Naive thymus-derived CD8-positive, alpha-beta T cell (primary cell): ENCODE measurements around the gene ETV4. TPM values are rescaled to one million over a fixed set of nuclear protein-coding genes. Genes with fewer than 3 reads are reported as not detected.

ENCODE experiments used
- ATAC-seq, 2 donors: fragments of 150-1000 bp; cut with Tn5 transposase in 1 of 2; sonication (Bioruptor Pico), chemical (Tn5 transposase) in 1 of 2; 1 replicate in 1 of 2; 2 replicates in 1 of 2; pipeline ENCODE4 v1.10.0; 2021; ENCODE audit warnings: mild to moderate bottlenecking in 2 of 2, moderate library complexity in 2 of 2
- POLR2A ChIA-PET: fragments of 350-600 bp; sonication (Branson Sonifier 250); formaldehyde crosslinking; loops from one replicate; lab custom pipeline; 2021; ENCODE audit warnings: antibody characterized with exemption; lab: Charles Lee
- DNase-seq, 10 donors: peaks; one replicate each; pipeline versions ENCODE4 v3.0.0 to v3.0.0-alpha.2; 2020 to 2022
- H3K27ac Mint-ChIP-seq, 10 donors: one replicate each; pipeline ENCODE4 v1.8.0; 2020 to 2022; ENCODE audit warnings: mild to moderate bottlenecking in 10 of 10, mixed read lengths in 10 of 10, moderate library complexity in 4 of 10, inconsistent platforms in 1 of 10
- H3K27me3 Mint-ChIP-seq, 5 donors: one replicate each; pipeline ENCODE4 v1.8.0; 2021 to 2022; ENCODE audit warnings: mixed read lengths in 5 of 5
- H3K36me3 Mint-ChIP-seq, 3 donors: one replicate each; pipeline ENCODE4 v1.8.0; 2020 to 2022; ENCODE audit warnings: mixed read lengths in 3 of 3, mild to moderate bottlenecking in 2 of 3, inconsistent platforms in 1 of 3
- H3K4me1 Mint-ChIP-seq, 4 donors: one replicate each; pipeline ENCODE4 v1.8.0; 2021 to 2022; ENCODE audit warnings: mixed read lengths in 4 of 4
- H3K4me3 Mint-ChIP-seq, 10 donors: one replicate each; pipeline ENCODE4 v1.8.0; 2020 to 2022; ENCODE audit warnings: mild to moderate bottlenecking in 10 of 10, mixed read lengths in 10 of 10, moderate library complexity in 6 of 10, inconsistent platforms in 1 of 10
- H3K9me3 Mint-ChIP-seq, 9 donors: one replicate each; pipeline ENCODE4 v1.8.0; 2020 to 2022; ENCODE audit warnings: mixed read lengths in 9 of 9, mild to moderate bottlenecking in 3 of 9, inconsistent platforms in 1 of 9, moderate library complexity in 1 of 9
- polyA plus RNA-seq, 3 donors: library from polyadenylated mRNA; unstranded; fragments of 300-500 nt; fragmentation: Illumina TruSeq; gene quantifications; one replicate each; pipeline ENCODE4 v1.2.3, GENCODE V29; 2021
- total RNA-seq, 8 experiments: library from RNA in 2 of 8; stranded (reverse) in 2 of 8; gene quantifications; one replicate each; pipeline ENCODE4 v1.2.3 and lab custom pipeline; 2021 to 2026

The ETV4 gene
- total and polyA plus RNA-seq, 5 experiments from 2014 or later, result 0.09 TPM; not detected in 4

- Mint-ChIP-seq H3K27me3 (peaks cover 27 to 74% (median 46%) of the 10 kb centered on the region in 5 donors), H3K27ac (no peak overlapping the region), H3K9me3 (no peaks in the 10 kb centered on the region), H3K4me1 (peaks cover 13 to 20% (median 15%) of the 10 kb centered on the region in 4 donors), H3K36me3 (peaks cover 0 to 4% (median 3%) of the 10 kb centered on the region in 3 donors), H3K4me3 (no peak overlapping the region)
- POLR2A ChIA-PET, result no interaction called here
- no peak for ATAC-seq
- DNase-seq, result no peak
Observed at GRCh38 chr17:43550754-43551153, 4.6 kb upstream of the ETV4 start.

- POLR2A ChIA-PET, result no interaction called here
- no peak for DNase-seq
- no peaks in the 10 kb centered on the region for H3K9me3 Mint-ChIP-seq
- peaks cover 0 to 4% (median 3%) of the 10 kb centered on the region in 3 donors for H3K36me3 Mint-ChIP-seq
- peak overlapping the region in 1 of 10 donors; percentile 62 for H3K27ac Mint-ChIP-seq
- H3K4me3 Mint-ChIP-seq, result no peak overlapping the region
- peaks cover 30 to 76% (median 53%) of the 10 kb centered on the region in 5 donors for H3K27me3 Mint-ChIP-seq
- no peak for ATAC-seq
- H3K4me1 Mint-ChIP-seq, result peaks cover 18 to 27% (median 20%) of the 10 kb centered on the region in 4 donors
Observed at GRCh38 chr17:43549496-43549895, 3.4 kb upstream of the ETV4 start.

- H3K4me1 Mint-ChIP-seq, result peaks cover 18 to 29% (median 20%) of the 10 kb centered on the region in 4 donors
- no peak for DNase-seq
- H3K9me3 Mint-ChIP-seq, result no peaks in the 10 kb centered on the region
- H3K27me3 Mint-ChIP-seq, result peaks cover 30 to 76% (median 58%) of the 10 kb centered on the region in 5 donors
- no peak for ATAC-seq
- H3K4me3 Mint-ChIP-seq, result no peak overlapping the region
- peaks cover 0 to 4% (median 3%) of the 10 kb centered on the region in 3 donors for H3K36me3 Mint-ChIP-seq
- POLR2A ChIA-PET, result interaction anchor here (0.7 kb wide), 1 partner anchor 16 kb away, joined by 8 read pairs; no protein-coding TSS in a partner anchor
- H3K27ac Mint-ChIP-seq, result no peak overlapping the region
Observed at GRCh38 chr17:43548689-43549379, 2.7 kb upstream of the ETV4 start.

GRCh38 chr17:43547659-43548256 lies 1.6 kb upstream of the ETV4 start:
- POLR2A ChIA-PET, result no interaction called here
- peaks cover 0 to 4% (median 3%) of the 10 kb centered on the region in 3 donors for H3K36me3 Mint-ChIP-seq
- ATAC-seq (no peak), DNase-seq (no peak)
- H3K27ac Mint-ChIP-seq, result no peak overlapping the region
- no peaks in the 10 kb centered on the region for H3K9me3 Mint-ChIP-seq
- H3K27me3 Mint-ChIP-seq, result peaks cover 27 to 67% (median 58%) of the 10 kb centered on the region in 5 donors
- peaks cover 18 to 29% (median 20%) of the 10 kb centered on the region in 4 donors for H3K4me1 Mint-ChIP-seq
- peak overlapping the region in 8 of 10 donors; percentile 38 to 93 (median 88) for H3K4me3 Mint-ChIP-seq

GRCh38 chr17:43547189-43547550 lies 1.0 kb upstream of the ETV4 start:
- DNase-seq (no peak), ATAC-seq (no peak)
- POLR2A ChIA-PET, result interaction anchor here (0.8 kb wide), 1 partner anchor 63 kb away, joined by 3 read pairs; the partner anchor contains the start of gene DHX8
- peaks cover 25 to 62% (median 54%) of the 10 kb centered on the region in 5 donors for H3K27me3 Mint-ChIP-seq
- peak overlapping the region; percentile 78 to 93 (median 88) for H3K4me3 Mint-ChIP-seq
- peak overlapping the region in 2 of 10 donors; percentile 1 to 33 for H3K27ac Mint-ChIP-seq
- no peaks in the 10 kb centered on the region for H3K9me3 Mint-ChIP-seq
- peaks cover 18 to 29% (median 20%) of the 10 kb centered on the region in 4 donors for H3K4me1 Mint-ChIP-seq
- H3K36me3 Mint-ChIP-seq, result peaks cover 0 to 4% (median 3%) of the 10 kb centered on the region in 3 donors

GRCh38 chr17:43545383-43545632 lies 832 bp downstream of the ETV4 start:
- H3K4me1 Mint-ChIP-seq, result peaks cover 18 to 29% (median 20%) of the 10 kb centered on the region in 4 donors
- peak overlapping the region in 1 of 10 donors; percentile 92 for H3K27ac Mint-ChIP-seq

GRCh38 chr17:43543771-43544575 lies 2.2 kb downstream of the ETV4 start:
- Mint-ChIP-seq H3K36me3 (no peaks in the 10 kb centered on the region), H3K4me3 (peak overlapping the region in 9 of 10 donors; percentile 7 to 88 (median 64)), H3K27me3 (peaks cover 12 to 45% (median 37%) of the 10 kb centered on the region in 5 donors), H3K4me1 (peaks cover 18 to 29% (median 20%) of the 10 kb centered on the region in 4 donors), H3K27ac (peak overlapping the region in 1 of 10 donors; percentile 92), H3K9me3 (no peaks in the 10 kb centered on the region)
- POLR2A ChIA-PET, result no interaction called here
- no peak for ATAC-seq
- no peak for DNase-seq

More at GRCh38 chr17:43545383-43545632, 832 bp downstream of the ETV4 start:
- no peaks in the 10 kb centered on the region for H3K36me3 Mint-ChIP-seq
- peaks cover 19 to 56% (median 48%) of the 10 kb centered on the region in 5 donors for H3K27me3 Mint-ChIP-seq
- ATAC-seq (peak in 1 of 2 donors; percentile 12), DNase-seq (peak in 6 of 10 donors; percentile 5 to 30 (median 18))
- H3K9me3 Mint-ChIP-seq, result no peaks in the 10 kb centered on the region
- peak overlapping the region in 9 of 10 donors; percentile 32 to 88 (median 81) for H3K4me3 Mint-ChIP-seq
- POLR2A ChIA-PET, result no interaction called here

GRCh38 chr17:43543300-43543699 lies 2.8 kb downstream of the ETV4 start:
- DNase-seq, result no peak
- H3K4me1 Mint-ChIP-seq, result peaks cover 18 to 29% (median 20%) of the 10 kb centered on the region in 4 donors
- H3K4me3 Mint-ChIP-seq, result no peak overlapping the region
- no peak for ATAC-seq
- no peak overlapping the region for H3K27ac Mint-ChIP-seq
- H3K27me3 Mint-ChIP-seq, result peaks cover 12 to 41% (median 32%) of the 10 kb centered on the region in 5 donors
- POLR2A ChIA-PET, result no interaction called here
- H3K36me3 Mint-ChIP-seq, result no peaks in the 10 kb centered on the region
- H3K9me3 Mint-ChIP-seq, result no peaks in the 10 kb centered on the region

- DNase-seq, result no peak
- Mint-ChIP-seq H3K4me3 (no peak overlapping the region), H3K9me3 (no peaks in the 10 kb centered on the region), H3K27ac (no peak overlapping the region), H3K36me3 (no peaks in the 10 kb centered on the region), H3K4me1 (peaks cover 16 to 26% (median 19%) of the 10 kb centered on the region in 4 donors), H3K27me3 (peaks cover 10 to 38% (median 28%) of the 10 kb centered on the region in 5 donors)
- POLR2A ChIA-PET, result no interaction called here
- no peak for ATAC-seq
Observed at GRCh38 chr17:43542859-43543258, 3.3 kb downstream of the ETV4 start.

- no peaks in the 10 kb centered on the region for H3K36me3 Mint-ChIP-seq
Observed at GRCh38 chr17:43540821-43541674, 5.1 kb downstream of the ETV4 start.

GRCh38 chr17:43536236-43536992 lies 9.7 kb downstream of the ETV4 start:
- H3K27ac Mint-ChIP-seq, result no peak overlapping the region
- POLR2A ChIA-PET, result no interaction called here

More at GRCh38 chr17:43540821-43541674, 5.1 kb downstream of the ETV4 start:
- H3K27ac Mint-ChIP-seq, result no peak overlapping the region
- H3K9me3 Mint-ChIP-seq, result no peaks in the 10 kb centered on the region
- peaks cover 5 to 23% (median 13%) of the 10 kb centered on the region in 5 donors for H3K27me3 Mint-ChIP-seq
- ATAC-seq (no peak), DNase-seq (no peak)
- H3K4me1 Mint-ChIP-seq, result peaks cover 4 to 10% (median 5%) of the 10 kb centered on the region in 4 donors
- H3K4me3 Mint-ChIP-seq, result no peak overlapping the region
- POLR2A ChIA-PET, result no interaction called here

More at GRCh38 chr17:43536236-43536992, 9.7 kb downstream of the ETV4 start:
- H3K9me3 Mint-ChIP-seq, result no peaks in the 10 kb centered on the region
- no peak for DNase-seq
- no peaks in the 10 kb centered on the region for H3K4me1 Mint-ChIP-seq
- no peaks in the 10 kb centered on the region for H3K27me3 Mint-ChIP-seq
- no peak for ATAC-seq
- H3K4me3 Mint-ChIP-seq, result no peak overlapping the region
- no peaks in the 10 kb centered on the region for H3K36me3 Mint-ChIP-seq
